PC-3 (cell line): ENCODE data around the gene AGTRAP.

Experiments
- EZH2phosphoT487 ChIP-seq: fragments of 300-600 bp; sonication (generic); IDR thresholded peaks from 2 replicates; pipeline ENCODE4 v1.6.1; 2018; ENCODE audit warnings: mild to moderate bottlenecking, antibody characterized with exemption, low read length, borderline replicate concordance
- TF ChIP-seq, protein P1 (sequence below): fragments of 300-600 bp; sonication (generic); conservative IDR thresholded peaks from 2 replicates; pipeline ENCODE4 v1.5.1; 2017; ENCODE audit warnings: antibody characterized with exemption, low read depth, mild to moderate bottlenecking, low read length

DNA sequence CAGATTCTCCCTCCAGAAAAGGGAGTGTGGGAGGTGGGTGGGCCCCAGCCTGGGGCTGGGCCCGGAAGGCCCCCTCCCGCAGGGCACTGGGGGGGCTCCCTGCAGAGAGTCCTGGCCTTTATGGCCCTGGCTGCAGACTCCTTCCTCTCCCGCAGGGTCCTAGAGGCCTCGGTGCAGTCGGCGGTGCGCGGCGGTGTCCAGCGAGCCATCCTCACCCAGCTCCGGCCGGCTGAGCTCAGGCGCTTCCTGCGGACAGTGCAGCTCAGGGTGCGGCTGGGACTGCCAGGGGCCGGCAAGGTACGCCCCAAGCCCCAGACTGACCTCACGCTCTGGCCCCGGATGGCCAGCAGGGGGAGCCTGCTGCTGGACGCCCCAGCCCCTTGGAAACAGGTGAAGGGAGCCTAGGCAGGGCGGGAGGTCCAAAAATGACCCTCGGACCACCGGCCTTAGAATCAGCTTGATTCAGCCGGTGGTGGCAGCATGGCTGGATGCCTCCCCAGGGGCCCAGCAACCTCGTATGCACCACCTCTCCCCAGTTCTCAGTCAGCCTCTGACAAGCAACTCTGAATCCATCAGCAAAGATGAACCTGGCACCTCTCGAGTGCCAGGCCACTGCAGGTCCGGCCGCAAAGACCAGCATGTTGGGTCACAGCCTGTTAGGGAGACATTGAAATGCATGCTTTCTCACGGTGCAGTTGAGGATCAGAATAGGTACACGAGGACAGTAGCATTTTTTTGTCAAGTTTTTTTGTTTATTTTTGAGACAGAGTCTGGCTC lies 49.2 kb downstream of the AGTRAP start:
- TF ChIP-seq, protein P1, sequence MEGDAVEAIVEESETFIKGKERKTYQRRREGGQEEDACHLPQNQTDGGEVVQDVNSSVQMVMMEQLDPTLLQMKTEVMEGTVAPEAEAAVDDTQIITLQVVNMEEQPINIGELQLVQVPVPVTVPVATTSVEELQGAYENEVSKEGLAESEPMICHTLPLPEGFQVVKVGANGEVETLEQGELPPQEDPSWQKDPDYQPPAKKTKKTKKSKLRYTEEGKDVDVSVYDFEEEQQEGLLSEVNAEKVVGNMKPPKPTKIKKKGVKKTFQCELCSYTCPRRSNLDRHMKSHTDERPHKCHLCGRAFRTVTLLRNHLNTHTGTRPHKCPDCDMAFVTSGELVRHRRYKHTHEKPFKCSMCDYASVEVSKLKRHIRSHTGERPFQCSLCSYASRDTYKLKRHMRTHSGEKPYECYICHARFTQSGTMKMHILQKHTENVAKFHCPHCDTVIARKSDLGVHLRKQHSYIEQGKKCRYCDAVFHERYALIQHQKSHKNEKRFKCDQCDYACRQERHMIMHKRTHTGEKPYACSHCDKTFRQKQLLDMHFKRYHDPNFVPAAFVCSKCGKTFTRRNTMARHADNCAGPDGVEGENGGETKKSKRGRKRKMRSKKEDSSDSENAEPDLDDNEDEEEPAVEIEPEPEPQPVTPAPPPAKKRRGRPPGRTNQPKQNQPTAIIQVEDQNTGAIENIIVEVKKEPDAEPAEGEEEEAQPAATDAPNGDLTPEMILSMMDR: peak; percentile 90
- TF ChIP-seq EZH2phosphoT487: no peak
